ENCODE measurements around the gene CDK5RAP3. TPM values are rescaled to one million over a fixed set of nuclear protein-coding genes. Genes with fewer than 3 reads are reported as not detected.
A peak's percentile ranks its signal among the peaks of the same experiment; 100 is the strongest.
"Not testable (repeated sequence)": the region's sequence is repeated elsewhere in the genome, so short reads cannot be mapped to it uniquely, and the experiment has no call there.

CDK5RAP3 gene
- 53.4 and 57.6 TPM in 2 replicates for total RNA-seq (2014; rRNA removed; shearing (Covaris generic))

- peak; percentile 100 for DNase-seq (ENCODE audit: low spot score)
Measured at GRCh38 chr17:47970725-47971499, at the start of gene CDK5RAP3. Gene CDK5RAP3 (plus strand): TSS chr17:47971113. CDS start chr17:47971147, 34 bp downstream.

GRCh38 chr17:47924785-47925677, 45.9 kb upstream of the CDK5RAP3 start:
- no peak for DNase-seq (ENCODE audit: low spot score)

- DNase-seq (ENCODE audit: low spot score) = no peak
Measured at GRCh38 chr17:47925678-47925988, 45.3 kb upstream of the CDK5RAP3 start.

GRCh38 chr17:47927821-47928400, 43.0 kb upstream of the CDK5RAP3 start:
- no peak for DNase-seq (ENCODE audit: low spot score)

- no peak for DNase-seq (ENCODE audit: low spot score)
Measured at GRCh38 chr17:47928415-47928814, 42.5 kb upstream of the CDK5RAP3 start.

- DNase-seq (ENCODE audit: low spot score) = no peak
Measured at GRCh38 chr17:47929218-47930000, 41.5 kb upstream of the CDK5RAP3 start.

- no peak for DNase-seq (ENCODE audit: low spot score)
Measured at GRCh38 chr17:47931848-47932247, 39.1 kb upstream of the CDK5RAP3 start.

GRCh38 chr17:47934856-47935255, 36.1 kb upstream of the CDK5RAP3 start:
- DNase-seq (ENCODE audit: low spot score) = no peak

GRCh38 chr17:47935468-47935867, 35.4 kb upstream of the CDK5RAP3 start:
- not testable (repeated sequence) for DNase-seq (ENCODE audit: low spot score)

- peak; percentile 67 for DNase-seq (ENCODE audit: low spot score)
Measured at GRCh38 chr17:47935961-47936360, 35.0 kb upstream of the CDK5RAP3 start.

GRCh38 chr17:47937941-47938340, 33.0 kb upstream of the CDK5RAP3 start:
- no peak for DNase-seq (ENCODE audit: low spot score)

GRCh38 chr17:47941246-47942095, 29.4 kb upstream of the CDK5RAP3 start, which contains the start of gene PNPO:
Gene PNPO (plus strand): TSS chr17:47941571. CDS start chr17:47941676, 105 bp downstream.
- DNase-seq (ENCODE audit: low spot score) = peak; percentile 99

- no peak for DNase-seq (ENCODE audit: low spot score)
Measured at GRCh38 chr17:47942096-47942510, 28.8 kb upstream of the CDK5RAP3 start.

- no peak for DNase-seq (ENCODE audit: low spot score)
Measured at GRCh38 chr17:47942568-47942967, 28.3 kb upstream of the CDK5RAP3 start.

- no peak for DNase-seq (ENCODE audit: low spot score)
Measured at GRCh38 chr17:47945080-47945479, 25.8 kb upstream of the CDK5RAP3 start.

GRCh38 chr17:47945529-47946508, 25.1 kb upstream of the CDK5RAP3 start:
- no peak for DNase-seq (ENCODE audit: low spot score)

GRCh38 chr17:47946516-47946915, 24.4 kb upstream of the CDK5RAP3 start:
- no peak for DNase-seq (ENCODE audit: low spot score)

- DNase-seq (ENCODE audit: low spot score) = peak; percentile 86
Measured at GRCh38 chr17:47946929-47947397, 23.9 kb upstream of the CDK5RAP3 start.

GRCh38 chr17:47948706-47949196, 22.2 kb upstream of the CDK5RAP3 start:
- no peak for DNase-seq (ENCODE audit: low spot score)

Measured in H4 (cell line).